Stimulated activated CD4-positive, alpha-beta T cell treated with anti-CD3 and anti-CD28 coated beads, Interleukin-12 subunit alpha, Interleukin-12 subunit beta, amount 100 ng/mL, for 24 hours (primary cell): ENCODE data around the gene FILIP1.
"Not testable (repeated sequence)": the region's sequence is repeated elsewhere in the genome, so short reads cannot be mapped to it uniquely, and the experiment has no call there.

Source experiments
- DNase-seq, 2 experiments: peaks; one replicate each; pipeline ENCODE4 v3.0.0-alpha.2; 2020; ENCODE audit warnings: low read depth in 2 of 2

Gene FILIP1

DNA sequence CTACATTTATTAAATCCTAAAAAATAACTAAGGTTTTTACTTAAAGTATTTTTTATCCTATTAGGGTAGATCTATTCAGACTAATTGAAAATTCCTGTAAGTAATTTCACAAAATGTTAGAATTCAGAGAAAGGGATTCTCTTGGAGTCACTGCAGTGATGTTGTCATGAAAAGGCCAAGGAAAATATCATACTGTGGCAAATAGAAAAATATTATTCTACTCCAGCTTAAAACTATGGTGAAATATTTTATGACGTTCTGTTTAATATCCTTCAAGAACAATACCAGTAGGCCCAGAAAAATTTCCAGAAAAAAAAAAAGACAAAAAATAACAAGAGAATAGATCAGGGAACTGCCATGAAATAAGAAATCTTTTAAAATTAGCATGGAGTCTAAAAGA lies 73.6 kb downstream of the FILIP1 start:
- no peak for DNase-seq

DNA sequence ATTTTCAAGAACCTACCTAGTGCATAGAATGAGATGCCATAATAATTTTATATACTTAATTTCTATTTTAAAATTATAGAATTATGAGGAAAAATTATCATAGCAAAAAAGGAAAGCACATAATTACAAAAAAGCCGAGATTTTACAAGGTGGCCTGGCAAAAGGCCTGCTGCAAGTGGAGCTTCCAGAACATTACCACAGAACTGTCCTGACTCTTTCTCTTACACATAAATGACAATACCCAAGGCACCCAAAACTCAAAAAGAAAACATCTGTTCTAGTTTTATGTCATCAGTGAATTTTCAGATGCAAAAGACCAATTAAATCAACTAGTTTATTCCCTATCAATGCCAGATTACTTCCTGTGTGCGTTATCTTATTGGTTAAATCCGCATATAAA lies 74.2 kb downstream of the FILIP1 start:
- DNase-seq, result no peak

DNA sequence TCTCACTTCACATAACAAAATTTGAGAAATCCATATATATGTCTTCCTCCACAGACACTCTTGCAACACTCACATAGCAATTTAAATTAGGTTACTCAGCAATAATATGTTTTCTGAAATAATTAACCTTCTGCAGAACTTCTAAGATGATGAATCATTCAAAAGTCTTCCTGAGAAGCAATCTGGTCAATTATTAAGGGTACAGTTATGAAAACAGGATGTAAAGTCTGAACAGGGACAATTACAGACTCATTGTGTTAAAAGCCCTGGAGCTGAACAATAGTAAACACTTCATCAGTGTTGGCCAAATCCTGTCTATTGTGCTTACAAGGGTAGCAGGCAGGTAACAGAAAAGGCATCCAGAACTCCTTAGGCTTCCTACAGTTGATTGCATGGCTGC lies 75.4 kb downstream of the FILIP1 start:
- no peak for DNase-seq

DNA sequence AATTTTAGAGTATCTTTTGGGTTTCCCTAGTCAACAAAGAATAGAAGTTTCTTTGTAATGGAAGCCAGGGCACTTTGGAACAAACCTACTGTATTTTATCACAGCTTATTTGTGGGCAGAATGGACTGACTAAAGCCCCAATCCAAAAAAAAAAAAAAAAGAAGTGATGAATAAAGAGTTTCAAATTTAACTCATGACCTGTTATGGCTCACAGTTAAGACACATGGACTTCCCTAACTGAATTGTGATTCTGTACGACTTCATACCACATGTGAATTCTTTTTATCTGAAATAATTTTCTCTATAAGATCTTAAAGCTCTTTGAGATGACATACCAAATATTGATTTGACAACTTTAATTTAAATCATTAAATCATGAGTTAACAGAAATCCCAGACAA lies 77.2 kb downstream of the FILIP1 start:
- DNase-seq, result no peak

DNA sequence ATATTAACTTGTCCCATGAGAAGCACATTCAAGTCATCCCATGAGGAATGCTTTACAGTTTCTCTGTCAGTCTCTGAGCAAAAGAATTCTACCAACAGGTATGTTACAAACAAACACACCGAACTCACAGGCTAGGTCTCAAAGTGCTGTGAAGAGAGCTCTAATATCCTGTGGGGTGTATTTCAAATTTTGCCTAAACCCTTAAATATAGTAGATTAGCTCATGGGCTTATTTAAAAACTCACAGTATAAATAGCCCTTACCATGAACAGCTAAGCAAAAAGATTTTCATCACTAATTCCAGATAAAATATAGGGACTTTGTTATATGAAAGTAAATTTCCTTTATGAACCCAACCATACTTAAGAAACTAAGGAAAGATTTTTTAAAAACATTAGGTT lies 77.8 kb downstream of the FILIP1 start:
- no peak for DNase-seq

DNA sequence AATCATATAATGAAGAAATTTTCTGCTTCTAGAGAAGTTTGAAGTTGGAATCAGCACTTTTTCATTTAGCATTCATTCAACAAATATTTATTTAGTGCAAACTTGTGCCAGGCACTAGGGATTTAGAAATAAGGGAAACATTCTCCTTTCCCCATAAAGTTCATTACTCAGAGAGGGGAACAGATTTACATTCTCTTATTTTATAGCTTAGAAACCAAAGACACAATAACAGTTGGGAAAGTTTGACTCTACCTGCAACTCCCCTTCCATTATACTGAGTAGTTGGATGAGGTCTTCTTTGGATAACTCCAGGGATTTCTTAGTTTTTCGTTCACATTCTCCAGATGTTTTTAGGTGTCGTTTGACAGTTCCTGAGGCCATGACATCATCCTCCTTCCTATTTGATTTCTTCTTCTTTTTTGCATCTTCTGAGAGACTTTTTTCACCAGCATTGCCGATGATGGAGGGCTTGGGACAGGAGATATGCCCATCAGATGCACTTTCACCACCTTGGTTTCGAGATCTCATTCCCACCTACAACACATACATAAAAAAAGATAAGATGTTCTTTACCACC lies 79.1 kb downstream of the FILIP1 start:
- no peak for DNase-seq

DNA sequence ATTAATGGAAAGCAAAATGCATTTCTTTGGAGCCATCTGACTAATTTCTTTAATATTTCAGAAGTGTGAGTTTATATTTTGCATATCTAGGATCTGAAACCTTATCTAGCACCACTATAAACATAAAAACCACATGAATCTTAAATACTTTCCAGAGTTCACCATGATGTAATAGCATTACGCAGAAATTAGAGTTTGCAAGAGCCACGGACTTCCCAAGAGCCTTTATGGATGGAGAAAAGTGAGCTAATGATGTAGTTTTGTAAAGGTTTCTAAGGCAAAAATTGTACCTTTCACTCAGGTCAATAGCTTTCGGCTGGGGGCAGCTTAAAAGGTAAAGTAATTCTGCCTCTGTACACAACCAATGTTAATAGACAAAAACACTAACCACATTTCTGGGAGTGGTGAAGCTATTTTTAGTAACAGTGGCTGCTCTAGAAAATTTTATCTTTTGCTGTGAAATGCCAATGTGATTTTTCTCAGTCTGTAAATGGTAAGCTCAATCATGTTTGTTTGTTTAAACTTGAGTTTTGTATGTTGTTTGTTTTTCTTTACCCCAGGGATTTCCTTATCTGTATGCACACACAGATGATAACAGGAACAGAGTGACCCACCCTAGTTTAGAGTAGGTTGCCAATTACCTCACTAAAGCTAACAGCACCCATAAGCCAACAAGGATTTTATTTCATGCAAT lies 80.5 kb downstream of the FILIP1 start:
- DNase-seq, result no peak

DNA sequence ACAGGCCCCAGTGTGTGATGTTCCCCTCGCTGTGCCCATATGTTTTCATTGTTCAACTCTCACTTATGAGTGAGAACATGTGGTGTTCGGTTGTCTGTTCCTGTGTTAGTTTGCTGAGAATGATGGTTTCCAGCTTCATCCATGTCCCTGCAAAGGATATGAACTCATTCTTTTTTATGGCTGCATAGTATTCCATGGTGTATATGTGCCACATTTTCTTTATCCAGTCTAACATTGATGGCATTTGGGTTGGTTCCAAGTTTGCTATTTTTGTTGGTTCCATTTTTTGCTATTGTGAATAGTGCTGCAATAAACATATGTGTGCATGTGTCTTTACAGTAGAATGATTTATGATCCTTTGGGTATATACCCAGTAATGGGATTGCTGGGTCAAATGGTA lies 83.0 kb downstream of the FILIP1 start:
- DNase-seq, result not testable (repeated sequence)

DNA sequence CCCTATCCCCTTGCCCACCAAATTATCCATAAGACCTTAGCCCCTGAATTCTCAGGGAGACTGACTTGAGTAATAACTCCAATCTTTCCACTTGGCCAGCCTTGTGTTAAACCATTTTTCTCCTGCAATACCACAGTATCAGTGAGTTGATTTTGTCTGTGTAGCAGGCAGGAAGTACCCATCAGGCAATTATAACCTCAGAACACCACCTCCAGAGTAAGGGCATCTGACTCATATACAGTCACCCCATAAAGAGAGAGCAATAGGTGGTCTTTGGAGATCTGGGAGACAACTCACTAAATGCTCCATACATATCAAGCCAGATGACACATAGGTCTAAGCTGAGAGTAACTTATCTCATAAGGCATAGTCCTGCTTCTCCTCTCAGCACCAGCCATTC lies 83.7 kb downstream of the FILIP1 start:
- DNase-seq, result no peak

DNA sequence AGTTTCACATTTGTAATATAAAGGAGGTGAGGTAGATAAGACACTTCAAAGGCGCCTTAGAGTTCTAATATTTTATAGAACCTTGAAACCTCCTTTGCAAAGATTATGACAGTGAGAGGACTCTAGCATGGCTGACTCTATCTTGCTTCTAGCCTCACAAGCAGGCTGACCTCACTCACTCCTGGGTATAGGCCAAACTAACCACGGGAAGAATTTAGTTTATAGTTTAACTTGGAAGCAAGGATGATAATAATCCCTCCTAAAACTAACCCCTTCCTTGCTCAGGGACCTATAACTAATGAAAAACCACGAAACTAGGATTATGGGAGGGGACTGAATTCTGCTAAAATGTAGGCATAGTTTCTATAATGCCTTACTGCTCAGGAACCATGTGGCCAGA lies 84.3 kb downstream of the FILIP1 start:
- DNase-seq, result no peak

DNA sequence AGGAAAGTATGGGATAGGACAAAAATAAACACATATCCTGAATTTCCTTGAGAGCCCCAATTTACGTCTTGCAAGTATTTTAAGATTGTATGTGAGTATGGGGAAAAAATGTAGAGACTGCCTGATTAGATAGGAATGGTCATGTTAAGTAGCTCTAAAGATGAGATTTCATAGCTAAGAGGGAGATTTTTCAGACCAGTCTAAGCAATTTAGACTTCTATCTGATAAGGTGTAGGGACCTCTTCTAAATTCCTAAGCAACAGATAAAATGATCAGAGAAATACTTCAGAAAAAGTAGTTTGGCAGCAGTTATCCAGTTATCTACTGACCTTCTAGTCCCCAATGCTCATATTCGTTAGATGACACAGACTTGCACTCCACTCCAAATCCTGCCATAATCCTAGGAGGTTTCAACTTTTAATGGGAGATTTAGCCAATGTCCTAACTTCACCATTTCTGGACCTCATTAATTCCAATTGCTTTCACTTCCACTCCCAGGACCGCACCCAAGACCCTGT lies 90.0 kb downstream of the FILIP1 start:
- DNase-seq, result no peak

DNA sequence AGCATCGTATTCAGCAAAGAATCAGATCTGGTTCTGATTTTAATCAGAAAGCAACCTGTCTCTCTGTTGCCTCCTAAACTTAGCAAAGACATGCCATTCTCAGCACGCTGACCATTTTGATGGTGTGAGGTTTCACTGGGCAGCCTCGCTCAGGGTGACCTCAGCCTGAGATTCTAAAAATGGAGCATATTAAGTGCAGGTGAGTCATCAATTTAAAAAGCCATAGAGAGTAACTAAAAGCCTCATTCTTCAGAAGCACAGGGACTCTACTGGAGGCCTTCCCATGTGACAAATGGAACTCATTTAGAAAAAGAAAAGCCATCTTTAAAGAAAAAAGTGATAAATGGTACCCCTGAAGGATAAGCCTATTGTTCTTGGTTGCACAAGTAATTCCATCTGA lies 91.3 kb downstream of the FILIP1 start:
- DNase-seq, result no peak

DNA sequence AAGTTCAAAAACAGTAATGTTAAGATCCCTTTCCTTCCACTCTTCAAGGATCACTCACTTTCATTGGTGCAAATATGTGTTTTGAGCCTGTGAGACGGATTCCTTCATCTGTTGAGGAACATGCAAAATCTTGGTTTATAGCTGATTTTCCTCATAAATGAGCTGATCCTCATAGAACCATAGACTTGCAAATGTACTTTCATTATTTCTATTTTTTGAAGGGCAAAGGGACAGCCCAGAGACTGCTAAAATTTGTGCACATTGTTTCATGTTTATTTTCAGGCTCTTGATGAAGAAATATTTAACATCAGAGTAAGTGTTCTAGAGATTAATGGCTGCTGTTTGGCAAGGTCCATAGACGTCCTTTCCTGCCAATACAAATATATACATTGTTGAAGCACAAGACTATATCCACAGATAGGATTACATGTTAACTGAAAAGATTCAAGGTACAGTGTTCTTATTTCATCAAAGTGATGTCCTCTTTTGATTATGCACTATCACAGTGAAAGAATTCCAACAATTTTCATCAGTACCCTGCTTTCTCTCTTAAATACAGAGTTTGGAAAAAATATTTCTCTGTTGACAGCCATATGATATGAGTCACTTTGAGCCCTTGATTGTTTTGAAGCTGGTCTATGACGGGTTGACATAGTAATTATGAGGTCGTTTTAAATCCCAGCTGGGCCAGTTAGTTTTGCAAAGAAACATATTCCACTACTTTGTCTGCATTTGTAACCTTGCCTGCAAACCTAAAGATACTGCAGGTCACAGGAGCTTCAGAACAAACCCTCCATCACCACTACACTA lies 95.7 kb downstream of the FILIP1 start:
- DNase-seq, result no peak

DNA sequence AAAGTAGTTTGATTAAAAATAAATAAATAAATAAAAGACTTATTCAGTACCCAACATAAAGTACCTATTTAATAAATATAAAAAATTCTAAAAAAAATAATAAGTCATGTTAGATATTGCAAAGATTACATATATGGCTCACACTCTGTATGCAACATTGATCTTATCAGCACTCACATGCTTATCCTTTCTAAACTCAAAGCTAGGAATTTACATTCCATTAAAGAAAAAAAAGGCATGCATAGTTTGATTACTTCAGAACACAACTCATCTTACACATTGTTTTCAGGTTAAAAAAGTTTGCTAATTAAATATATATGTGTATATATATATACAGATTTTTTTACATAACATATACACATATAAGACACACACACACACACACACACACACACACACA lies 96.4 kb downstream of the FILIP1 start:
- no peak for DNase-seq

DNA sequence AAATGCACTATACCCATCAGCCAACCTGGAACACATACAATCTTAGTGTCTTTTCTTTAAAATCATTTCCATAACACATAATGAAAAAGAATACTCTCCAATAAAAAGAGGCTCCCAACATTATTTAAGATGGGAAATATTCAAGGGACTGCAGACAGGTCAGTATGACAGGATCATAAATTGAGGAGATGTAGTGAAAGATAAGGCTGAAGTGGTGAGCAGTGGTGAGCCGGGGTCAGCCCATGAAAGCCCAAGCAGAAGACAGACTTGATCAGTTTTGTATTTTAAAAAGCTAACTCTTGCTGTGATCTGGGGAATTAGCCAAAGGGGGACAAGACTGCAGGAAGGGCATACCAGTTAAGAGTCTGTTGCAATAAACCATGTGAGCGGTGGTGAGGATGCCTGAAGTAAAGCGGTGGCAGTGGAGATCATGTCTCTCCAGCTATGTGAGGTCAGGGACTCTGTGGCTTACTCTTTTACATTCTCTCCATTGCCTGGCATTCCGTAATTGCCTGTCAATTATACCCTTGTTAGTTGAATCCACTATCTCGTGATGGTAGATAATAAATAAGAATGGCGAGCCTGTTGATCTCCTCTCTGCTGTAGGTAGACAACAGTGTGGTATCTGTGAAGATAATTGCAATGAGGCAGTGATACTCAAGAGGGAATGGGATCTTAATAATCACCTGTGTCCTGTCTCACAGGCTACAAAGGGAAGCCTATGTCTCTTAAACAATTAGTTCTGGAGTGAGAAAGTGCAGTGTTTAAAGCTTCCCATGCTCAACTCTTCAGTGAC lies 97.4 kb downstream of the FILIP1 start:
- DNase-seq, result no peak

DNA sequence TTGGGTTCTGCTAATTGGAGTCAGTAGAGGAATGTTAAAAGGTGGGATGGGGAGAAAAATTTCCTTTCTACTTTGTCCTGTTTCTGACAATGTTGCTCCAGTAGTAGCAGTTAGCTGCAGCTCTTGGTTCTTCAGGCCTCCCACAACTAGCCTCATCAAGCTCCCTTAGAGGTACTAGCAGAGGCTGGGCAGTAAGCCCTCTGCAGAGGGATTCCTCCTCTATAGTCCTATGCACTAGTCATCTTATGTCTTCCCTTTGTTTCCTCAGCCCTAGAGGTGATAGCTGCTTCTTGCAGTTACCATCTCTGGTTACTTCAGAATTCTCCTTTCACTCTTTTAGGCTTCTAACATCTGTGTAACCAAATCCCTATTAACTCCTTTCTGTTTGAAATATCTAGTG lies 99.8 kb downstream of the FILIP1 start:
- no peak for DNase-seq

DNA sequence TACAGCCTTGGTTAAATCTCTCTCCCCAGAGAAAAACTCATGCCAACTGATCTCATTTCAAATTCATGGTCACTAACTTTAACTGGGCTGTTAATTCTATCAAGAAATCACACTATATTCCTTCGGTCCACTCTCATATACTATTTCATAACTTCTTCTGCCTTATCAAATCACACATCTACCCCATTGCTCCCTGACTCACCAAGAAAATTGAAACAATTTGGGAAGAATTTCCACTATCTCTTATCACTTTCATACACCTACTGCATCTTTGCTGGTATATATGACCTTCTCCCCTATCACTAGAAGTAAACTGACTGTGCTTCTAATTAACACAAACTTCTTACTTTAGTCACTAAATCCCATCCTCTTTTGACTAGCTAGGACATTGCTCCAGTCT lies 102.3 kb downstream of the FILIP1 start:
- DNase-seq, result no peak

DNA sequence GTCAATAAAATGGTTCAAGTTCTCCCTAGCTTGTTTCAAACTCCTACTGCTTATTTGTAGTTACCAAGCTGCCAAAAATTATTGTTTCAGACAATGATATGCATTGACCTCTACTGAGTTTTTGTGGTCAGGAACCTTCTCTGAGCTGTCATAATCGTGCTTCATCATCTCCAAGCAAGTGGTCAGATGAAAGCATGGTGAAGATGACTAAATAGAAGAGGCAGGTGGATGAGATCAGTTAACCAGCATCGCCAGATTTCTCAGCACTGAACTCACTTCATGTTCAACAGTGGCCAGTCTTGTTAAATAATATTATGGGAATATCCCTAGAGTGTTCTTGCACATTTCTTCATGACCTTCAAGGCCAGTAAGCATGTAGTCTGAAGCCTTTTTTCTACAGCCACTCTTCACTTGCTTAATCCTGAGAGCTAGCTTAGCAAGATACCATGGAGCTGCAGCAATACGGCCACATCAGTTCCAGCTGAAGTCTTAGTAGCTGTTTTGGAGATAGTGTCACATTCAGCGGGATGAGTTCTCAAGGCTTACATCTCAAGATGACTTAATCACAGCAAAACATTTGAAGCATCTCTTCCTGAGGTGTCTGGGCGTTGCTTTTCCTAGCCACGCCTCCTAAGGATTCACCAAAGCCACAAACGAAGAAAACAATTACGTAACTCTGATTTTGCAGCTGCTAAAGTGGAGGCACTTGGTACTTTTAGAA lies 107.4 kb downstream of the FILIP1 start:
- DNase-seq, result no peak

DNA sequence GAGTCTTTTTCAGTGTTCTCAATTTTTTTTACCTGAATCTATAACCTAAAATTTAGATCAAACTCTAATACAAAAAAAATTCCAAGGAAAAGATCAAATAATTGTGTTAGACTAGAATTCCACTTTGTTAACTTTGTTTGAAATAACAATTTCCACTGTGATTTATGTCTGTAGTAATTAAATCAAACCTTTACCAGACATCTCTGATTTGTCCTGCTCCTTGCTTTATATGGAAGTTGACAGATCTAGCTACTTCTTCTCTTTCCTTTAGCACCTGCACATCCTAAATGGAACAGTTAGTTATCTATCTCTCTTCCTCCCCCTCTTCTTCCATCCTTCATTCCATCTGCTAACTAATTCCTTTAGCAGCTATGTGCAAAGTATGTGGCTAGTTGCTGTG lies 109.5 kb downstream of the FILIP1 start:
- no peak for DNase-seq

DNA sequence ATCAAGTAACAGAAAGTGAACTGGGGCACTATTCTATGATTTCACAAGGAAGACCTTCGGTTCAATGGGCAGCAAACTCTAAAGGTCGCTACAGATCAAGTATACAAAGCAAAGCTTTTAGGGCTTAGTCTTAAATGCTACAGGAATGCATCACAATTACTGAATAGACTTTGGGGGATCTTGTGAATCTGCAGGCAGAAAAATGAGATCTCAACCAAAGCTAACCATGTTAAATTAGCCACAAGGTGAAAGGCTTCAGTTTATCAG lies 111.0 kb downstream of the FILIP1 start:
- no peak for DNase-seq

DNA sequence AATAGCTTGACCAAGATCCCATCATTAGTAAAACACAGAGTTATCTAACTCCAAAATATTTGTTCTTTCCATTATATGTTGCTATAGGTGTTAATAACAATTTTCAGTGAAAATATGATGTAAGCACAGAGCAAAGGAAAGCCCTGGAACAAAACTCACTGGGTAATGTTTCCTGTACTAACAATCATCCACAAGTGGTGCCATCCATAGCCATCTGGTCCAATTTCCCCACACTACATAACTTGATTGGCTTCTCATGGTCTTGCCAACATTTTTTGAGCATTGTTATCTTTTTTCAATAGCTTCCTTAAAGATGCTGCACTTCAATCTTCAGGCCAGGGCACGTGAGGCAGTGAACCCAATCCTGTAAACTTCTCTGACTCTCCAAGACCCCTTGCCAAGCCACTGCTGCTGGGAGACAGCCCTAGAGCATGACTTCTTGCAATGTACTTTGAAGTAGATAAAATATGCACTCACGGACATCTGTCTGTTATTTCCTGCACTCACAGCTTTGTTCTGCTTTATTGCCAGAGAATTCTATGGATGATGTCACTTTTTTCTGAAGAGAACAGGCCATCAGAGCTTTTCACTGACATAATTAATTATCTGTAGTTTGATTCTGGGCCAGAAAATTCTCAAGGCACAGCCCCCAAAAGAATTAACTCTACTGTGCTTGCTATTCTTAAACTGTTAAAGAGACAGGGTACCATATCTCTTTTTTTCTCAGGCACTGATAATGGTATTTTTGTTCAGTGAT lies 111.5 kb downstream of the FILIP1 start:
- no peak for DNase-seq
